K562 (cell line): ENCODE data around the gene ATP5PB. TPM values are rescaled to one million over a fixed set of nuclear protein-coding genes. Genes with fewer than 3 reads are reported as not detected.
A peak's percentile ranks its signal among the peaks of the same experiment; 100 is the strongest.

Experiments
- ATAC-seq: fragments of 200-7000 bp; cut with Tn5 transposase; 3 replicates; pipeline ENCODE4 v1.9.1; 2020; ENCODE audit warnings: moderate library complexity
- BruUV-seq: library from RNA; stranded (reverse); fragments of 400-500 nt; replicated peaks from 2 replicates; lab custom pipeline; 2021; lab: Mats Ljungman, UMichigan
- CTCF ChIA-PET: fragments of 300-600 bp; formaldehyde crosslinking; extraction: SDS; loops from one replicate; lab custom pipeline; 2021; ENCODE audit warnings: low intra/inter-chr PET ratio; lab: Yijun Ruan, JAX
- POLR2A ChIA-PET: fragments of 300-600, 350-650 bp; sonication (Branson Sonifier 250); formaldehyde crosslinking; extraction: SDS; loops from one replicate; lab custom pipeline; 2021; ENCODE audit warnings: antibody characterized with exemption, inconsistent platforms; lab: Yijun Ruan, JAX
- DNase-seq, 4 experiments: peaks; one replicate each; pipeline versions ENCODE4 v3.0.0 to v3.0.0-alpha.2; 2011 to 2018; ENCODE audit warnings: low spot score in 3 of 4, mixed read lengths in 3 of 4; ENCODE audit errors: extremely low read depth in 1 of 4
- FAIRE-seq: peaks from 2 replicates; lab custom pipeline; 2011; peaks lifted over from hg19 to GRCh38; lab: Jason Lieb, UNC
- H2AFZ ChIP-seq: 2 replicates; pipeline ENCODE4 v1.6.0; 2011; ENCODE audit warnings: low read depth, low read length, control low read depth, inconsistent platforms
- H3K27ac ChIP-seq: fragments of 200-600 bp; 3 replicates; pipeline ENCODE4 v1.8.0; 2011; ENCODE audit warnings: low read depth, mild to moderate bottlenecking, control low read depth, inconsistent platforms, low read length, moderate library complexity, mixed read lengths; ENCODE audit errors: extremely low read depth
- H3K27me3 ChIP-seq, 2 experiments: fragments of 300-600 bp in 1 of 2; 2 replicates in 1 of 2; 3 replicates in 1 of 2; pipeline versions ENCODE4 v1.6.0 to v1.8.0; 2011; ENCODE audit warnings: inconsistent platforms in 2 of 2, low read length in 2 of 2, mild to moderate bottlenecking in 1 of 2, mixed read lengths in 1 of 2, moderate library complexity in 1 of 2; ENCODE audit not compliant: control insufficient read depth in 2 of 2, insufficient read depth in 2 of 2
- H3K36me3 ChIP-seq: fragments of 300-600 bp; 3 replicates; pipeline ENCODE4 v1.8.0; 2011; ENCODE audit warnings: mild to moderate bottlenecking, low read length, inconsistent platforms; ENCODE audit not compliant: control insufficient read depth, insufficient read depth
- H3K4me1 ChIP-seq, 2 experiments: fragments of 200-600 bp in 1 of 2; replicated peaks in 1 of 2; 2 replicates in 1 of 2; 3 replicates in 1 of 2; pipeline versions ENCODE4 v1.5.1 to v1.8.0; 2011; ENCODE audit warnings: inconsistent platforms in 2 of 2, low read length in 2 of 2, mild to moderate bottlenecking in 1 of 2, mixed read lengths in 1 of 2, moderate library complexity in 1 of 2; ENCODE audit not compliant: control insufficient read depth in 2 of 2, insufficient read depth in 2 of 2
- H3K4me2 ChIP-seq: 2 replicates; pipeline ENCODE4 v1.6.1; 2011; ENCODE audit warnings: low read length, control low read depth, inconsistent platforms, mixed read lengths; ENCODE audit not compliant: insufficient read depth
- H3K4me3 ChIP-seq: fragments of 200-600 bp; sonication (generic), shearing (Covaris generic); 2 replicates; pipeline ENCODE4 v1.5.1; 2016; ENCODE audit warnings: control low read depth, inconsistent platforms
- H3K79me2 ChIP-seq: fragments of 200-600 bp; 3 replicates; pipeline ENCODE4 v1.8.0; 2011; ENCODE audit warnings: low read length, inconsistent platforms; ENCODE audit not compliant: control insufficient read depth, insufficient read depth
- H3K9ac ChIP-seq, 2 experiments: 2 replicates each; pipeline versions ENCODE4 v1.6.0 to v1.6.1; 2011; ENCODE audit warnings: low read depth in 2 of 2, low read length in 2 of 2, control low read depth in 1 of 2, inconsistent platforms in 1 of 2, mild to moderate bottlenecking in 1 of 2, mixed read lengths in 1 of 2; ENCODE audit not compliant: insufficient read depth in 1 of 2
- H3K9me1 ChIP-seq: one replicate; pipeline ENCODE4 v1.6.0; 2011; ENCODE audit warnings: inconsistent platforms, mild to moderate bottlenecking, low read length, moderate library complexity; ENCODE audit not compliant: control insufficient read depth, insufficient read depth
- H3K9me3 ChIP-seq: replicated peaks from 2 replicates; pipeline ENCODE4 v1.5.1; 2011; ENCODE audit warnings: low read depth, low read length, inconsistent platforms; ENCODE audit not compliant: control insufficient read depth, insufficient read depth
- H4K20me1 ChIP-seq: replicated peaks from 2 replicates; pipeline ENCODE4 v1.6.1; 2011; ENCODE audit warnings: low read length, inconsistent platforms, mixed read lengths; ENCODE audit not compliant: control insufficient read depth, insufficient read depth
- CLOCK ChIP-seq: fragments of 250-450 bp; sonication (Bioruptor Pico); IDR thresholded peaks from 2 replicates; pipeline ENCODE4 v1.4.0; 2020; ENCODE audit warnings: mild to moderate bottlenecking, moderate library complexity, borderline replicate concordance
- NFXL1 ChIP-seq: fragments of 450-650 bp; formaldehyde crosslinking; IDR thresholded peaks from 2 replicates; pipeline ENCODE4 v1.4.0; 2021; ENCODE audit warnings: mild to moderate bottlenecking
- PBX2 ChIP-seq, 2 experiments: IDR thresholded peaks in 1 of 2; conservative IDR thresholded peaks in 1 of 2; 2 replicates each; pipeline ENCODE4 v1.6.1; 2016; ENCODE audit warnings: low read depth in 2 of 2, mild to moderate bottlenecking in 1 of 2, missing compliant biosample characterization in 1 of 2, missing genetic modification characterization in 1 of 2, moderate library complexity in 1 of 2
- REST ChIP-seq, 2 experiments: fragments of 450-650 bp; formaldehyde crosslinking in 1 of 2; IDR thresholded peaks; 2 replicates each; pipeline versions ENCODE4 v1.4.0 to v1.6.1; 2014 to 2020; ENCODE audit warnings: mild to moderate bottlenecking in 2 of 2, borderline replicate concordance in 1 of 2, low read depth in 1 of 2
- ZFP1 ChIP-seq: fragments of 450-650 bp; formaldehyde crosslinking; IDR thresholded peaks from 2 replicates; pipeline ENCODE4 v1.4.0; 2020; ENCODE audit warnings: mild to moderate bottlenecking, mixed read lengths
- WGBS: fragments of 100-300 bp; shearing (Covaris generic); methylation state at CpG from one replicate; pipeline ENCODE4 v1.1.6; 2016; ENCODE audit warnings: low coverage, mixed read lengths; ENCODE audit not compliant: insufficient coverage; ENCODE audit errors: missing lambda C conversion rate; 5-methylcytosine and 5-hydroxymethylcytosine counted together
- in situ Hi-C: fragments of 300-500 bp; cut with MboI; formaldehyde crosslinking; loops from 4 replicates; pipeline ENCODE4 v1.15.0; 2018; ENCODE audit warnings: inconsistent platforms, mixed read lengths
- intact Hi-C: fragments of 100-400 bp; cut with micrococcal nuclease; formaldehyde crosslinking; loops from 2 replicates; pipeline ENCODE4 v1.14.2; 2022
- polyA plus RNA-seq, 8 experiments: library from polyadenylated mRNA; depleted of rRNA in 4 of 8; stranded (reverse) in 5 of 8; unstranded in 3 of 8; fragments of >200 nt; fragmentation: Nextera tagmentation in 2 of 8; fragmentation: Illumina TruSeq in 1 of 8; extraction: Ambion mirVana in 2 of 8; extraction: Trizol in 1 of 8; gene quantifications; 2 replicates each; pipeline versions ENCODE4 v1.2.1 to v1.2.3, GENCODE V29; 2011 to 2014; ENCODE audit warnings: inconsistent platforms in 1 of 8, missing spikeins in 1 of 8
- total RNA-seq, 7 experiments: library from RNA; depleted of rRNA in 6 of 7; stranded (reverse); fragments of >200 nt in 6 of 7; fragmentation: Illumina TruSeq in 2 of 7; extraction: Trizol in 2 of 7; gene quantifications; 2 replicates each; pipeline versions ENCODE4 v1.2.1 to v1.2.3, GENCODE V29; 2011 to 2021; ENCODE audit warnings: low replicate concordance in 1 of 7

The ATP5PB gene
- total and polyA plus RNA-seq, 9 of the 15 experiments (the other 6 are each of a cell fraction or from before 2014, with no cell fraction given), result 651 to 2,735 (median 1,061) TPM

- no peaks in the 10 kb centered on the region for H4K20me1 ChIP-seq
- H3K9ac ChIP-seq, result no peak overlapping the region
- FAIRE-seq (peak; percentile 65), DNase-seq (peak in 3 of 4 experiments; percentile 31 to 79 (median 63)), ATAC-seq (peak; percentile 69)
- no peaks in the 10 kb centered on the region for H3K9me1 ChIP-seq
- H3K79me2 ChIP-seq, result peaks cover 6% of the 10 kb centered on the region; the same call in 1 of the 3 replicates
- ChIA-PET POLR2A (interaction anchor here (0.6 to 3.7 kb wide), 9 partner anchors 9 to 849 kb away, joined by 3 to 30 read pairs (median 3); partner anchors contain the start of genes ATP5PB and WDR77), CTCF (no interaction called here)
- H3K4me3 ChIP-seq, result no peak overlapping the region
- in situ Hi-C loops, result no loop called here
- peak overlapping the region; percentile 27 for H3K4me2 ChIP-seq
- no peaks in the 10 kb centered on the region for H3K9me3 ChIP-seq
- BruUV-seq, result no TSS peak
- H3K36me3 ChIP-seq, result peaks cover 52% of the 10 kb centered on the region
- no peak overlapping the region for H2AFZ ChIP-seq
- 7% methylated on average over 4 of the region's 4 CpGs for WGBS
- peak overlapping the region; percentile 59 for H3K27ac ChIP-seq
- peaks cover 7 to 29% of the 10 kb centered on the region in 2 experiments; a peak in 4 of 5 replicates for H3K4me1 ChIP-seq
- no peaks in the 10 kb centered on the region for H3K27me3 ChIP-seq
- intact Hi-C loops, result no loop called here
- TF ChIP-seq ZFP1 (CRISPR knock-in tag) (no peak), NFXL1 (CRISPR knock-in tag) (peak; percentile 16; the same call in 1 of the 2 replicates), CLOCK (no peak), PBX2 (CRISPR knock-in tag; IDR thresholded peaks at IDR 0.05; ENCODE audit: low read depth) (no peak), PBX2 (tag; conservative IDR thresholded peaks at IDR 0.05; ENCODE audit: low read depth) (peak; percentile 96), REST (IDR thresholded peaks at IDR 0.05; ENCODE audit: borderline replicate concordance) (no peak), REST (CRISPR knock-in tag; IDR thresholded peaks at IDR 0.05; ENCODE audit: low read depth) (no peak)
Observed at GRCh38 chr1:111463029-111463683, 13.9 kb downstream of the ATP5PB start.
